AG08395 (cell line): ENCODE data around the gene POU3F1.
A peak's percentile ranks its signal among the peaks of the same experiment; 100 is the strongest.
"Not testable (repeated sequence)": the region's sequence is repeated elsewhere in the genome, so short reads cannot be mapped to it uniquely, and the experiment has no call there.

Source experiments
- DNase-seq: peaks from one replicate; pipeline ENCODE4 v3.0.0; 2012; ENCODE audit warnings: mixed read lengths, low spot score

The POU3F1 gene

DNA sequence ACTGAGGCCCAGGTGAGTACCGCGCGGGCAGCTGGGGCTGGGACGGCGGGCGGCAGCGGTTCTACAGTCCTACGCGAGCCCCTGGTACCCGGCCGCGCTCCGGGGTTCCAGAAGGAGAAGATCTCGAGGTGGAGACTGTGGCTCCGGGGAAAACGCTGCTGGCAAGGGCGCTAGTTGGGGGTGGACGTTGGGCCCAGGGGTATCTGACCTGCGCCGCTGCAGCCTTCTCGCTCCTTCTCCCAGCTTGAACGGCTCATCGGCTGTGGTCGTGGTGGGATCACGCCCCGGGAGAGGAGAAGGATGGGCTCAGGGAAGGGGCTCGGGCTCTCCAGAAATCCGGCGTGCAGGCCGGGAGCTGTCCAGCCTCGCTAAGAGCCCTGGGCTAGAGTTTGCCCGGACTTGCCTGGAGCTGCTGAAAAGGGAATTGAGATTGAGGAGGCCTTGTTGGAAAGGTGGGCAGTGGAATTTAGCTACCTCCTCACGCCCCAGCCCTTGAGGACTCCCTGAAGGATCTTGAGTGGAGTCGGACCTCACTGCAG lies 1.1 kb upstream of the POU3F1 start:
- peak; percentile 44 for DNase-seq

DNA sequence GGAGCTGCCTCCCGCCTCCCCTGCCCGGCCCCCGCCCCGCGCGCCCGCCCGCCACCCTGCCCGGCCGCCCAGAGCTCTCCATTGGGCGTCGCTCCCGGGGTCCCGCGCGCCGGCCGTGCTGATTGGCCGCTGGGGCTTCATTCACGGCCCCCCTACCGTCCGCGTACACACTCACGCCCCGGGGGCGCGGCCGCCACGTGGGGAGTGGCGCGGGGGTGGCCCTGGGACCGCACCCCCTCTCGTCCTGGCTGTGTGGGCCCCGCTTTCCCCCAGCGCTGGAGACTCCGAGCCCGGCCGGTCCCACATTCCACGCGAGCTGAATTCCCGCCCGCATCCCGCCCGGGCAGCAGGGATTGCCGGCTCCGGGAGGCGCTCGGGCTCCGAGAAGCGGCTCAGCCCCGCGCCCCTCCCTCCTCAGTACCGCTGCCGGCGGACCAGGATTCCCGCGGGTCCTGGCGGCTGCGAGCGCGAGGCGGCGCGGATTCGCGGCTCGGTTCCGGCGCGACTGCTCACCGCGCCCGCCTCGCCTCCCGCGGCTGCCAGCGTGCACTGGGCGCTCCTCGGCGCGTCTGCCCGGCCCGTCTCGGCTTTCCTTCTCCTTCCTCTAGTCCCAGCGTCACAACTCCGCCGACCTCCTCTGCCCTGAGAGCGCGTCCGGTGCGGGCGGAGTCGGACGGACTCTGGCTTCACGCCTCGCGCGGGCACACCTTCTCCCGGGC lies 450 bp upstream of the POU3F1 start:
- peak; percentile 89 for DNase-seq

DNA sequence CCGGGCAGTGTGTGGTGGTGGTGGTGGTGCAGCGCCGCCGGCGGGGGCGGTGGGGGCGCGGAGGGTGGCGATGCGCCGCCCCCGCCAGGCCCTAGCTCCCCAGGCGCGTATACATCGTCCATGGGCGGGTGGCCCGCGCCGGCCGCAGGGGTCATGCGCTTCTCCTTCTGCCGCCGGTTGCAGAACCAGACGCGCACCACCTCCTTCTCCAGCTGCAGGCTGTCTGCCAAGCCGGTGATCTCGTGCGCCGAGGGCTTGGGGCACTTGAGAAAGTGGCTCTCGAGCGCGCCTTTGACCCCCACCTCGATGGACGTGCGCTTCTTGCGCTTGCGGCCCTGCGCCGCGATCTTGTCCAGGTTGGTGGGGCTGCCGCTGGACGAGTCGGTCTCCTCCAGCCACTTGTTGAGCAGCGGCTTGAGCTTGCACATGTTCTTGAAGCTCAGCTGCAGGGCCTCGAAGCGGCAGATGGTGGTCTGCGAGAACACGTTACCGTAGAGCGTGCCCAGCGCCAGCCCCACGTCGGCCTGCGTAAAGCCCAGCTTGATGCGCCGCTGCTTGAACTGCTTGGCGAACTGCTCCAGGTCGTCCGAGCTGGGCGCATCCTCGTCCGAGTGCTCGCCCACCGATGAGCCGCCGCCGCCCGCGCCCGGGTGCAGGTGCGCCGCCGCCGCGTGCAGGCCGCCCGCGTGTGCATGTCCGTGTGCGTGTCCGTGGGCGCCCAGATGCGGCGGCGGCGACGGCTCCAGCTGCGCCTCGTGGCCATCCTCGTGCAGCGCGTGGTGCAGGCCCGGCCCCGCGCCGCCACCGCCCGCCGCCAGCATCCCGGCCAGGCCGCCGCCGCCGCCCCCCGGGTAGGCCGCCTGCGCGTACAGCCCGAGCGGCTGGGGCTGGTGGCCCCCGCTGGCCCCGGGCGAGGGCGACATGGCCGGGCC lies 926 bp downstream of the POU3F1 start:
- DNase-seq: no peak

DNA sequence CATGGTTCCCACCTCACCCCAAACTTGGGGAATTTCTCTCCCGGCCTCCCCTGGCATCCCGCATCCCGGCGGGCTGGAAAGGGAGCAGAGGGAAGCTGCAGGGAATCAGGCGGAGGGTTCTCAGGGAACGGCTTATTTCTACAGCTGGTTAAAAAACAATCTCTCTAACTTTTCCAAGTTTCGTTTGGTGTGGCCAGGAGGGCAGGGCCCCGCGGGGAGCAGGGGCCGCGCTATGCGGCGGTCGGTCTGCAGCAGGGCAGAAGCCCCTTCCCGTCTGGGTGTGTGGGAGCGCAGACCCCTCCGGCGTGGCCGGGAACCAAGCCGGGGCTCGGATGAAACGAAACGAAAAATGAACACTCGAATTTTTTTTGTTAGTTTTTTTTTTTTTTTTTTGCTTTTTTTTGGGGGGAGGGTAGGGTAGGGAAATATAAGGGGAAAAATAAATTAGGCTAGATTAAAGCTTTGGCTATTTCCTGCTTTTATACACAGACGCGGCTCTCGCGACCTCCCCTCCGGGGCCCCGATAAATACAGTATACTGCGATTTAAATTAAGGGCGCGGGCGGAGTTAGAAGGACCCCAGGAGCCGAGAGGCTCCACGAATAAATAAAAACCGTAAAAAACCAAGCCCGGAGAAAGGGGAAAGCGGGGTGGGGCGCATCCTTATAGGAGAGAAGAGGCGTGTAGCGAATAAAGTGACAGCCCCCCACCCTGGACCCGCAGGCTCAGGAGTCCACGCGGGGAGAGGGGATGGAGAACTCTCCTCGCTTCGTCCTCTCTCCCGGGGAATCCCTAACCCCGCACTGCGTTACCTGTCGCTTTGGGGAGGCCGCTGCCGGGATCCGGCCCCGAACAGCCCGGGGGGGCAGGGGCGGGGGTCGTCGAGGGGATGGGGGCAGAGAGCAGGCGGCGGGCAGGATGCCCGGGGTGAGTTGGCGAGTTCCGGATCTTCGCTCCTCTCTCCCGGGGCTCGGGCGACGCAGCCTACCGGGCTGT lies 2.1 kb downstream of the POU3F1 start:
- DNase-seq: no peak

DNA sequence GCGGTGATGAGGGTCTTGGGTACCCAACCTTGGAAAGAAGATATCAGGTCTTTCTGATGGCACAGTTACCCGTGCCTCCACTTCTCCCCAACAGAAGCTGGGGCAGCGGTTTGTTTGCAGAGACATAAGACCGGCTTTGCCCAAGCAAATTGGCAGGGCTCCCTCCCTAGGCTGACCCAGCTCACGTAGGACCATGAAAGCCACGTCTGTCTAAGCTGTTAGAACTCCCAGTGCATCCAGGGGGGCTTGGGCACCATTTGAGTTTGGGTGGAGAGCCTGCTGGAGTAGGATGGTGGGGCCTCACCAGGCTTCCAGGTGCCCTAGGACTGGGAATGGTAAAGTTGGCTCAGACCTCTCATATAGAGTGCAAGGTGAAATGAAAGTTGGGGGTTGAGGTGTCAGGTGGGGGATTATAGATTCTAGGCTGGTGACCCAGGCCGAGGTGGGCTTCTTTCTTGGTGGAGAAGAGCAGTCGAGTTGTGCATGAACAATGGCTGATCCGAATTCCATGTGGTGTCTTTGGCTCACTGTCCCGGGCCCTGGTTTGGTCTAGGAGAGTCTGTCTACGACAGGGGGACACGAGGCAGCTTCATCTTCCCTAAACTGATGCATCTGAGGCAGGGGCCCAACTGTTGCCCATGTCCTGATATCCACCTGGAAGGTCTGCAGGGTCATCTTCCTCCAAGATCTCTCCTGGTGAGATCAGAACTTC lies 3.4 kb downstream of the POU3F1 start:
- DNase-seq: no peak

DNA sequence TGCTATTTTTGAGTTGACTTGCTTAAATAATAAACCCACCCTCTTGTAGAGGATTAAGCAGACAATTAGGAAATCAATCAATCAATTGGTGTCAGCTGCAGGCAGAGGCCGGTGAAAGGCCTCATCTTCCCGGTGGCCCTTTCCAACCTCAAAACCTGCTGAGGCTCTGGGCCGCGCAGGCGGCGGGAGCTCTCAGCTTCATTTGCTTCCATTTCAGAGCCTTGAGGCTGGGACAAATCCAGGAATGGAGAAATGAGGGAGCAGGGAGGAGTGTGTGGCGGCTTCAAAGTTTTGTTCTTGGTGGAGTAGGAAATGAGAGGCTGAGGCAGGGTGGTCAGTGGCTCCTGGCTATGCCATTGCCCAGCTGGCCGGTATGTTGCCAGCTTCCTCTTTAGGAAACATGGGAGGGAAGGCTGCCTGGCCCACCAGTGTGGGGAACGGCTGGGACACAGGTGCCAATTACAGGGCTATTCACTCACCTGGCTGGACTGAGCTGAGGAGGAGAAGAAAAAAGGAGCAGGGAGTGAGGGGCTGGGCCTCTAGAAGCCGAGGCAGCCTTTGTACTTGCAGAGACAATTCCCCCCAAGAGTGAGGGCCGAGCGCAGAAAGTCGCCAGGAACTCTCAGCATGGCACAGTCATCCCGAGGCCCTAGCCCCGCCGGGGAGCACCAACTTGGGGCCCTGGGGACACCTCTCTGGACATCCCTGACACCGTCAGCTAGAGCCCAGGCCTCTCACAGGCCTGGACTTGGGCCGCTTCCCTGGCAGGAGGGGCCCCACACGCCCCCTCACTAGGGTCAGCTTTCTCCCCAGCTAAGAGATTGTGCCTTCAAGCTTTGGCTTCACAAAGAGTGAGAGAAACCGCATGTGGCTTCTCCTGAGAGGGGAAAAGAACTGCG lies 4.4 kb downstream of the POU3F1 start:
- no peak for DNase-seq

DNA sequence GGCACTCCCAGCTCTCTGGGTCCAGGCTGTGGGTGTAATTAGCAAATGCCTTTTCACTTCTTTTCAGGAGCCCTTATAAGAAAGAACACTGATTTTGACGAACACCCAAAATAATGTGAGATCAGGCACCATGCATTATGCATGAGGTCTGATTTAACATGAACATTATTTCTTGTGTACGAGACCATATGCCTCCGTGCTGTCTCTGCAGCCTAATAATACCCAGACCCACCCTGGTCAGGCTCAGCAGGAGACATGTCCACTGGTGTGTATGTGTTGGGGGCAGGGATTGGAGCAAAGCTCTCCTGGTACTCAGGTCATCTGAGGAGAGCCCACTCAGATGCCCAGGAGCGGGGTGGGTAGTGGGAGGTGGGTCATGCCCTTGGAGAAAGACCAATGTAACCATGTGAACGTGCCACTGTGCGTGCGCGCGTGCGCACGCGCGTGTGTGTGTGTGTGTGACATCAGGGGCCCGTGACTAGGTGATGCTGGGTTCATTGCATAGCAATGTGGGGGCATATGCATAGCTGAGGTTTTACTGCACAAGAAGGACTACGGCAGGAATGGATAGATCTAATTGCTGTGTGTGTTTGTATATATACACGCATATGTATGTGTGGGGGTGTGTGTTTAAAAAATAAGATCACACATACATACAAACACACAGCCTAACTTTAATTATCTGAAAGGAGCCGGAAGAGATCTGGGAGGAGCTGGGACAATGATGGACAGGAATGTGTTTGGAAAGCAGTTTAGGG lies 7.1 kb downstream of the POU3F1 start:
- no peak for DNase-seq

DNA sequence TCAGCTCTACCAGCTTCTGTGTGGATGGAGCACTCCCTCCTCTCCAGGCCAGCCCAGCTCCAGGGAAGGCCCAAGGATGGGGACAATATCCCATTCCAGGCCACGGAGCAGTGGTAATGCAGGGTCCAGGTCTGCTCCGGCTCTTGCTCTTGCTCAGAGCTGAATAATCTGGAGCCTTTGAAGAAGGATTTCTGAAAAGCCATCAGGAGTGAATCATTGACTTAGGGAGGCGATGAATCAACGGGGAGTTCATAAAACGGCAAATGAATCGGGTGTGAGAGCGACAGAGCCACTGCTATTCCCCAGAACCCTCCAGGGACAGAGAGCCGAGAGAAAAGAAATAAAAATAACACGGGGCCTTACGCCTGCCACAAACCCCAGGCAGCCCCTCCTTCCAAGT lies 7.7 kb downstream of the POU3F1 start:
- DNase-seq: peak; percentile 71

DNA sequence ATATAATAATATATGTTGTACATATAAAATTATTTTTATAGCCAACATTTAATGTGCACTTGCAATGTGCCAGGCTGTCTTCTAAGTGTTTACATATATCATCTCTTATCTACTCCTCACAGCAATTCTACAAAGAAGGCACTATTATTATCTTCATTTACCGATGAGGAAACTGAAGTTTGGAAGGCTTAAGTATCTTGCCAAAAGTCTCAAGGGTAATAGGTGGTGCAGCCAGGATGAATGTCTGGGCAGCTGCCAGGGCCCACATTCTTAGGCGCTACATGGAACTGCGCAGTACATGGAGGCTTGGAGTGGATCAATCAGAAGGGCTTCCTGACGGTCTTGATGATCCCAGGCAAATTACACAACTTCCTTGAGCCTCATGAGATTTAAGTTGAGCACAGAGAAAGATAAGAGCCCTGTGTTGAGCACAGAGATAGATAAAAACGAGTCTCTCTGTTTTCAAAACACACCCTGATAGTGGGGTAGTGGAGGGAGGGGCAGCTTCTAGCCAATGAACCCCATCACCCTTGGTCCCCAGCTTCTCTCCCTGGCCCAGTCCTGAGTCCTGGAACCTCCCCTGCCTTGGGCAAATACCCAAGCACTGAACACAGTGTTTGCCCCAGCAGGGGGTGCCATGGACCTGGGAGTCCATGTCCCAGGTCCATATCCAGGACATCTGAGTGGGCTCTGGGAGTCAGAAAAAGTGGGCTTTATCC lies 9.2 kb downstream of the POU3F1 start:
- DNase-seq: no peak

DNA sequence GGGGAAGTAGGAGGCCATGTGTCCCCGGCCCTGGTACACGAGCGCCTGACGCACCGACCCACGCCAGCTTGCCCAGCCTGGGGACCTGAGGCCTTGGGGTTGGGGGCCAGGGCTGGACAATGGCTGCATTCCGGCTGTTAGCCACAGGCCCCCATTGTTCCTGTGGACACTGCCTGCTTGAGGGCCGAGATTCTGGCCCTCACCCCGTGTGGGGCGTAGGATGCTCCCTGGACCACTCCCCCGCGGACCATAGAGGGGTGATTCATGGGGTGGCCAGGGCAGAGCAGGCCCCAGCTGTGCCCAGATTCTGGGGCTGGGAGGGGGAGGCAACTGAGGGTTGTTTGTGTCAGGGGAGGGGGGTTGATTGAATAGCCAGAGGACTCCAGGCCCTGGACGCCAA lies 11.7 kb downstream of the POU3F1 start:
- no peak for DNase-seq

DNA sequence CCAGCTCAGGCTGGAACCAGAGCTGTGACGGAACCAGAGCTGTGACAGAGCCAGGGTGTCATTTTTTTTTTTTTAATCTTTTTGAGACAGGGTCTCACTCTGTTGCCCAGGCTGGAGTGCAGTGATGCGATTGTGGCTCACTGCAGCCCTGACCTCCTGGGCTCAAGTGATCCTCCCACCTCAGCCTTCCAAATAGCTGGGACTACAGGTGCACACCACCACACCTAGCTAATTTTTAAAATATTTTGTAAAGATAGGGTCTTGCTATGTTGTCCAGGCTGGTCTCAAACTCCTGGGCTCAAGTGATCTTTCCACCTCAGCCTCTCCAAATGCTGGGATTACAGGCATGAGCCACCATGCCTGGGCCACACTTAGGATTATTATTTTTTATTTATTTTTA lies 13.6 kb downstream of the POU3F1 start:
- DNase-seq: not testable (repeated sequence)

DNA sequence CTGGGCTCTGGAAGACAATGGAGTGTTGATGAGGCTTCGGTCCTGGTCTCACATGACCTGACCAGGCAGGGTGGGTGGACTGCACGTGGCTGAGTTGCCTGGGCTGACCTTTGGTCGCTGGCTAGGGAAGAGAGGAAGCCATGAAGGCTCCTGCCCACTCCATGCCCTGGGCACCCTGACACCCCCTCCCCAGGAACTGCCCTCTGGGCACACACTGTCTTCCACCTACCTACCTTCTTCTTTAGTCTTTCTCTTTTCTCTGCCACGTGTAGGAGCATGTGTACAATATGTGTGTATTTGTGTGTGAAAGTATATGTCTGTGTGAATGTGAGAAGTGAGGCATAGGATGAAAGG lies 15.1 kb downstream of the POU3F1 start:
- no peak for DNase-seq

DNA sequence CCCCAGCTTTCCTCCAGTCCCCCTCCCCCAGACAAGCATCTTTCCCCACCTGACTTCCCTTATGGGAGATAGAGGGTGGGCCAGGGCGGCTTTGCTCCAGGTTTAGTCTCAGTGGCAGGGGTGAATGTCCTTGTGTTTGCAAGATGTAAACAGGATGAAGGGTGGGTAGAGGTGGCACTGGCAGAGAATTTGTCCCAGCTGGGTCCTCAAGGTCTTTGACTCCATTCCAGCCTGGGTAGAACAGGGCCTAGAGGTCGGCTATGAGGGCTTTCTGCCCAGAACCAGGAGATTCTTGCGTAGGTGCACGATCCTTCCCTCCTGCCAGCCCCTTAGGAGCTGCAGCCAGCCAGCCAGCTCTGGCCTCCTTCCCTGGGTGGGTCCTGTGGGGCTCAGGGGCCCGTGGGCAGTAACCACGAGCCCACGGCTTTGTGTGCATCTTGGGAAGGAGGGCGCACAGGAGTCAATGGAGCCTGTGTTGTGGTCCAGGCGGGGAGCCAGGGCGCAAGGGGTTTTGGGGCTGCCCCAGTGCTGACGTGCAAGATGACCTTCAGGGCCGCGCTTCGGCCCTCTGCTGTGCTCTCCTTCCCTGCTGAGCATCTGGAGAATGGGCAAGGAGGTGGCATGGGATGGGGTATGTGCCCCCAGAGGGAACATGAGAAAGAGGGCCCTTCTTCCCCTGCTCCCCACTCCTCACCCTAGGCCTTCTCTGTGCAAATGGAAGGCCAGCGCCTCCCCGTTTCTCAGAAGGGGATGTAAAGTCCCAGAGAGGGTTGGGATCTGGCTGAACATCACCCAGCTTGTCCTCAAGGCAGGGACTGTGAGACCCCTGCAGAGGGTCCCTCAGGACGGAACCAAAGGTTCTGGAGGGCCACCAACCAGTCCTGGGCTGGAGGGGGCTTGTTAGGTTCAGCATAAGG lies 15.7 kb downstream of the POU3F1 start:
- DNase-seq: no peak

DNA sequence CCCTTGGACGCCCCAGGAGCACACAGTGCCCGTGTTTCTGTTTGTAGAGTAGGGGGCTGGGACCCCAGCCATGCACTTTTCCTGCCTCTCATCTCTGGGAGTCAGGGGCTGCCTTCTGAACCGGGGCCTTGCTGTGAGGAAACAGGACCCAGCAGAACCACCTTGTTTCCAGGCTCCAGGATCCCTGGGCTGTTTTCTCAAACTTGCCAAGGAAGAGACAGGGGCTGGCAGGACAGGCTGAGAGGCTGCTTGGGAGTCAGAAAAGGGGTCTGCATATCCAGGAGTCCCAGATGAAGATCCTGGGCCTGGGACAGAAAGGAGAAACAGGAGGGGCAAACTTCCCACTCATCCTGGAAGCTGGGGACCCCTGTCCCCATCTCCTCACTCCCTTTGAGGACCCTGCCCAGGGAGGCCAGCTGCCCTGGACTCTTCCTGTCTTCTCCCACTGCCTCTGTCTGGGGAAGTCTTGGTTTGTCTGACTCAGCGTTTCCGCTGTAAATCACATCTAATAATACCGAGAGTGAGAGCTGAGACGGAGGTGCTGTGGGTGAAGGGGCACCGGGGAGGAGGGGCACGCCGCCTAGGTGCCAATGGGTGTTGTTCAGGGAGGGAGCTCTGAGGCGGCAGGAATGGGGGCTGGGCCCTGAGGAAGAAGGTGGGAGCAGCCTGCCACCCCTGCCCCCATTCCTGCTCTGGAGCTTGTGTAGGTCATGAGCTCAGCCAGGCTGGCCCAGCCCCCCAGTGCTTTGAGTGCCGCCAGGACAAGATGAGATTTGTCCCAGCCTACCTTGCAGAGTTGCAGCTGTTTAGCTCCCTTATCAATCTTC lies 16.7 kb downstream of the POU3F1 start:
- DNase-seq: peak; percentile 72

DNA sequence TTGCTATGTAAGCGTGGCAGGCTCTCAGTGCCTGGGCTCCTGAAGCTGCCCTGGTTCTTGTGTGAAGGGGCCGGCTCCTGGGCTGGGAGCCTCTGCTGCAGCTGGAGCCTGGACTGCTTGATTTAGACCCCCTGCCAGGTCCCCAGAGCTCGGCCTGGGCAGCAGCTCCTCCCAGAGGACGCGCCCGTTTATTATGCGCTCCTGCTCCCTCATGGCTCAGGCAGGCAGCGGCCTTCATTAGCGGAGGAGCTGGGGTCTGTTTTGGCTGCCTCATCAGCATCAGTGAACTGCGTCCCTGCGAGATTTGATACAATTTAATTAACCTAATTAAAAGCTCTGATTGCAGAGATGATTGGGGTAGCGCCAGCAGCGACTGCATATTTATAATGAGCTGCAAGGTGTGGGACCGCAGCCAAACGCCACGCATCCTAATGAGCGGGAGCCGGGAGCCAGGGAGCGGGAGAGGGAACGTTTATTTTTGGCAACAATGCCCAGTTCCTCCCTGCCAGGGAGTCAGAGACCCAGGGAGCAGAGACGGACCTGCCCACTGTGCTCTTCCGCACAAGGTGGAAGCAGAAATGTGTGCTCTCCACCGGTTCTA lies 17.4 kb downstream of the POU3F1 start:
- peak; percentile 34 for DNase-seq

DNA sequence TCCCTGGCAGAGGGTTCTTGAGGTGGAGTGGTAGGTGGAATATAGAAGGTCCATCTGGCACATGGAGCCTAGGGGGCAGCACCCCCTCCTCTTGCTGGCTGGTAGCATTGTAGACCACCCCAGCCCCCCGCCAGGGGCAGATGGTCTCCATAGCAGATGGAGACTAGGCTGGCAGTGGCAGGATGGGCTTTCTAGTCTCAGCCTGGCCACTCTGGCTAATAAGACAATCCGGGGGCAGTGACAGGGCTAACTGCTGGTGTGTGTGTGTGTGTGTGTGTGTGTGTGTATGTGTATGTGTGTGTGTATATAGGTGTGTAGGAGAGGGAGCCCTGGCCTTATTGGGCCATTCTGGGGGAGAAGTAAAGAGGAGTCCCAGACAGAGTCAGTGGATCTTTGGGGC lies 17.9 kb downstream of the POU3F1 start:
- no peak for DNase-seq
